Stimulated activated CD8-positive, alpha-beta memory T cell treated with anti-CD3 and anti-CD28 coated beads, Interleukin-15, amount 100 ng/mL, for 24 hours (primary cell): ENCODE measurements around the gene SF3B6.

Experiments used
- DNase-seq: peaks from one replicate; pipeline ENCODE4 v3.0.0-alpha.2; 2020; ENCODE audit warnings: low read depth

SF3B6 gene

GRCh38 chr2:24018241-24018640 lies 57.9 kb downstream of the SF3B6 start:
- no peak for DNase-seq

- no peak for DNase-seq
These were observed 58.4 kb downstream of the SF3B6 start for GRCh38 chr2:24017711-24018110.
